Stomach (tissue), 4 donors: ENCODE measurements around the gene LRMDA.

Experiments
- EP300 ChIP-seq: sonication (generic); formaldehyde crosslinking; IDR thresholded peaks from one replicate; pipeline ENCODE4 v1.6.1; 2017; ENCODE audit warnings: antibody characterized with exemption
- POLR2A ChIP-seq, 4 donors: fragments of 450-650 bp; IDR thresholded peaks; one replicate each; pipeline ENCODE4 v1.6.1; 2016; ENCODE audit warnings: antibody characterized with exemption in 4 of 4, control low read depth in 2 of 4, mild to moderate bottlenecking in 1 of 4, moderate library complexity in 1 of 4
- POLR2AphosphoS5 ChIP-seq, 3 donors: sonication (generic); formaldehyde crosslinking; IDR thresholded peaks; one replicate each; pipeline ENCODE4 v1.6.1; 2016; ENCODE audit warnings: antibody characterized with exemption in 3 of 3
- TF ChIP-seq, protein P1 (sequence below), 7 experiments: fragments of 450-650 bp in 4 of 7; fragments of 200-600 bp in 3 of 7; sonication (generic) in 3 of 7; IDR thresholded peaks; one replicate each; pipeline ENCODE4 v1.5.1; 2016 to 2019; ENCODE audit warnings: antibody characterized with exemption in 7 of 7, control low read depth in 2 of 7, mild to moderate bottlenecking in 1 of 7

- no peak for TF ChIP-seq POLR2AphosphoS5 (IDR thresholded peaks at IDR 0.05)
- TF ChIP-seq, protein P1, sequence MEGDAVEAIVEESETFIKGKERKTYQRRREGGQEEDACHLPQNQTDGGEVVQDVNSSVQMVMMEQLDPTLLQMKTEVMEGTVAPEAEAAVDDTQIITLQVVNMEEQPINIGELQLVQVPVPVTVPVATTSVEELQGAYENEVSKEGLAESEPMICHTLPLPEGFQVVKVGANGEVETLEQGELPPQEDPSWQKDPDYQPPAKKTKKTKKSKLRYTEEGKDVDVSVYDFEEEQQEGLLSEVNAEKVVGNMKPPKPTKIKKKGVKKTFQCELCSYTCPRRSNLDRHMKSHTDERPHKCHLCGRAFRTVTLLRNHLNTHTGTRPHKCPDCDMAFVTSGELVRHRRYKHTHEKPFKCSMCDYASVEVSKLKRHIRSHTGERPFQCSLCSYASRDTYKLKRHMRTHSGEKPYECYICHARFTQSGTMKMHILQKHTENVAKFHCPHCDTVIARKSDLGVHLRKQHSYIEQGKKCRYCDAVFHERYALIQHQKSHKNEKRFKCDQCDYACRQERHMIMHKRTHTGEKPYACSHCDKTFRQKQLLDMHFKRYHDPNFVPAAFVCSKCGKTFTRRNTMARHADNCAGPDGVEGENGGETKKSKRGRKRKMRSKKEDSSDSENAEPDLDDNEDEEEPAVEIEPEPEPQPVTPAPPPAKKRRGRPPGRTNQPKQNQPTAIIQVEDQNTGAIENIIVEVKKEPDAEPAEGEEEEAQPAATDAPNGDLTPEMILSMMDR (IDR thresholded peaks at IDR 0.05), result no peak
- TF ChIP-seq POLR2A (IDR thresholded peaks at IDR 0.05), result no peak
- no peak for TF ChIP-seq EP300
Measured at GRCh38 chr10:76007667-76008181, 576.3 kb downstream of the LRMDA start.
